A549 (cell line): ENCODE measurements around the gene PLET1. TPM values are rescaled to one million over a fixed set of nuclear protein-coding genes. Genes with fewer than 3 reads are reported as not detected.

Experiments used
- ATAC-seq, 2 experiments: fragments of 200-7000 bp in 1 of 2; fragments of >200 bp in 1 of 2; cut with Nextera tagmentation in 1 of 2; cut with Tn5 transposase in 1 of 2; 3 replicates each; pipeline versions ENCODE4 v1.8.0 to v1.9.1; 2018 to 2020; ENCODE audit warnings: mild to moderate bottlenecking in 1 of 2, moderate library complexity in 1 of 2
- CTCF ChIA-PET: fragments of 300-600 bp; sonication (Branson Sonifier 250); formaldehyde crosslinking; extraction: SDS; loops from one replicate; lab custom pipeline; 2021; ENCODE audit warnings: antibody characterized with exemption, inconsistent platforms; lab: Yijun Ruan, JAX
- POLR2A ChIA-PET: fragments of 350-600 bp; formaldehyde crosslinking; extraction: SDS; loops from one replicate; lab custom pipeline; 2021; ENCODE audit warnings: antibody characterized with exemption, inconsistent platforms; lab: Yijun Ruan, JAX
- DNase-seq, 2 experiments: peaks; one replicate each; pipeline versions ENCODE4 v3.0.0 to v3.0.0-alpha.2; 2011 to 2016; ENCODE audit warnings: low read depth in 1 of 2, low spot score in 1 of 2
- FAIRE-seq: peaks from 2 replicates; lab custom pipeline; 2011; peaks lifted over from hg19 to GRCh38; lab: Jason Lieb, UNC
- H3K27ac ChIP-seq, 2 experiments: fragments of >200 bp; sonication (Bioruptor Twin); formaldehyde crosslinking; 3 replicates each; pipeline ENCODE4 v1.5.1; 2016 to 2017
- H3K4me1 ChIP-seq: fragments of >200 bp; sonication (Bioruptor Twin); formaldehyde crosslinking; 3 replicates; pipeline ENCODE4 v1.6.1; 2016
- H3K4me2 ChIP-seq: fragments of >200 bp; sonication (Bioruptor Twin); formaldehyde crosslinking; 3 replicates; pipeline ENCODE4 v1.6.1; 2016
- H3K4me3 ChIP-seq: fragments of >200 bp; sonication (Bioruptor Twin); formaldehyde crosslinking; 3 replicates; pipeline ENCODE4 v1.5.1; 2016
- H3K9me3 ChIP-seq: fragments of >200 bp; sonication (Bioruptor Twin); formaldehyde crosslinking; 3 replicates; pipeline ENCODE4 v1.6.1; 2016
- CEBPB ChIP-seq, 2 experiments: fragments of >200 bp in 1 of 2; sonication (Bioruptor Twin) in 1 of 2; formaldehyde crosslinking in 1 of 2; IDR thresholded peaks; 2 replicates each; pipeline ENCODE4 v1.6.1; 2012 to 2016
- CHD4 ChIP-seq: fragments of 200-600 bp; sonication (generic); IDR thresholded peaks from 2 replicates; pipeline ENCODE4 v1.6.1; 2016; ENCODE audit warnings: antibody characterized with exemption, mild to moderate bottlenecking, borderline replicate concordance
- EP300 ChIP-seq, 2 experiments: fragments of >200 bp; sonication (Bioruptor Twin); formaldehyde crosslinking; IDR thresholded peaks; 2 replicates in 1 of 2; 3 replicates in 1 of 2; pipeline ENCODE4 v1.6.1; 2016 to 2017
- FOSB ChIP-seq: fragments of 250-450 bp; sonication (Bioruptor Pico); IDR thresholded peaks from 2 replicates; pipeline ENCODE4 v1.5.0; 2020; ENCODE audit warnings: mild to moderate bottlenecking, moderate library complexity
- FOXS1 ChIP-seq: fragments of 250-450 bp; sonication (Bioruptor Pico); IDR thresholded peaks from 2 replicates; pipeline ENCODE4 v1.5.0; 2020; ENCODE audit warnings: mild to moderate bottlenecking, moderate library complexity
- GATA3 ChIP-seq: IDR thresholded peaks from 2 replicates; pipeline ENCODE4 v1.6.1; 2012; ENCODE audit warnings: borderline replicate concordance
- HEYL ChIP-seq: fragments of 250-450 bp; sonication (Bioruptor Pico); IDR thresholded peaks from 2 replicates; pipeline ENCODE4 v1.8.0; 2021; ENCODE audit warnings: mild to moderate bottlenecking, moderate library complexity
- HOXB13 ChIP-seq: fragments of 250-450 bp; sonication (Bioruptor Pico); IDR thresholded peaks from 2 replicates; pipeline ENCODE4 v1.5.0; 2020; ENCODE audit warnings: low read depth, mild to moderate bottlenecking, moderate library complexity
- HOXB5 ChIP-seq: fragments of 250-450 bp; sonication (Bioruptor Pico); IDR thresholded peaks from 2 replicates; pipeline ENCODE4 v1.5.0; 2020; ENCODE audit warnings: mild to moderate bottlenecking, moderate library complexity
- JUN ChIP-seq, 2 experiments: fragments of >200 bp; sonication (Bioruptor Twin); formaldehyde crosslinking; IDR thresholded peaks; 2 replicates in 1 of 2; 3 replicates in 1 of 2; pipeline ENCODE4 v1.6.1; 2016 to 2017
- JUNB ChIP-seq: fragments of >200 bp; sonication (Bioruptor Twin); formaldehyde crosslinking; IDR thresholded peaks from 2 replicates; pipeline ENCODE4 v1.6.1; 2016
- KDM1A ChIP-seq: fragments of 200-600 bp; sonication (generic); IDR thresholded peaks from 2 replicates; pipeline ENCODE4 v1.6.1; 2016; ENCODE audit warnings: low read depth, mild to moderate bottlenecking
- MAFK ChIP-seq: fragments of 450-650 bp; IDR thresholded peaks from 2 replicates; pipeline ENCODE4 v1.6.1; 2014; ENCODE audit not compliant: partially characterized antibody
- MAZ ChIP-seq: fragments of 150-350 bp; IDR thresholded peaks from 2 replicates; pipeline ENCODE4 v1.6.1; 2014; ENCODE audit warnings: antibody characterized with exemption, low read depth, low read length, borderline replicate concordance
- PHF8 ChIP-seq: fragments of 200-600 bp; sonication (generic); IDR thresholded peaks from 2 replicates; pipeline ENCODE4 v1.6.1; 2016; ENCODE audit warnings: low read depth, mild to moderate bottlenecking, antibody characterized with exemption, moderate library complexity, borderline replicate concordance
- POLR2A ChIP-seq: IDR thresholded peaks from 2 replicates; pipeline ENCODE4 v1.6.1; 2012; ENCODE audit warnings: mild to moderate bottlenecking, low read length
- RAD21 ChIP-seq, 2 experiments: fragments of >200 bp in 1 of 2; sonication (Bioruptor Twin) in 1 of 2; formaldehyde crosslinking in 1 of 2; IDR thresholded peaks in 1 of 2; conservative IDR thresholded peaks in 1 of 2; 2 replicates in 1 of 2; 3 replicates in 1 of 2; pipeline ENCODE4 v1.6.1; 2012 to 2018; ENCODE audit warnings: inconsistent platforms in 1 of 2
- RFX5 ChIP-seq: fragments of 450-650 bp; IDR thresholded peaks from 2 replicates; pipeline ENCODE4 v1.7.1; 2014; ENCODE audit warnings: antibody characterized with exemption, mild to moderate bottlenecking, moderate library complexity
- SMC3 ChIP-seq: fragments of >200 bp; sonication (Bioruptor Twin); formaldehyde crosslinking; IDR thresholded peaks from 3 replicates; pipeline ENCODE4 v1.6.1; 2018; ENCODE audit warnings: inconsistent platforms
- TFCP2L1 ChIP-seq: fragments of 250-450 bp; sonication (Bioruptor Pico); IDR thresholded peaks from 2 replicates; pipeline ENCODE4 v1.5.0; 2021; ENCODE audit warnings: mild to moderate bottlenecking
- ZC3H11A ChIP-seq: fragments of 450-650 bp; IDR thresholded peaks from 2 replicates; pipeline ENCODE4 v1.6.1; 2014; ENCODE audit warnings: antibody characterized with exemption, mild to moderate bottlenecking
- ZFP36 ChIP-seq: fragments of 450-650 bp; IDR thresholded peaks from 2 replicates; pipeline ENCODE4 v1.6.1; 2014; ENCODE audit warnings: borderline replicate concordance; ENCODE audit not compliant: partially characterized antibody
- ZSCAN20 ChIP-seq: fragments of 250-450 bp; sonication (Bioruptor Pico); IDR thresholded peaks from 2 replicates; pipeline ENCODE4 v1.8.0; 2022; ENCODE audit warnings: mild to moderate bottlenecking, moderate library complexity
- WGBS: methylation state at CpG from one replicate; pipeline ENCODE4 v1.1.6; 2017; ENCODE audit errors: missing lambda C conversion rate; 5-methylcytosine and 5-hydroxymethylcytosine counted together
- polyA plus RNA-seq, 4 experiments: library from polyadenylated mRNA; depleted of rRNA in 3 of 4; stranded (reverse); fragments of >200 nt; fragmentation: RNase III in 1 of 4; extraction: RNeasy Plus Mini Kit Qiagen cat#74134 plus additional on column Dnase treatment in 1 of 4; gene quantifications; 2 replicates in 3 of 4; 3 replicates in 1 of 4; pipeline ENCODE4 v1.2.3, GENCODE V29; 2011 to 2017
- TF ChIP-seq, protein P1 (sequence below): IDR thresholded peaks from 2 replicates; pipeline ENCODE4 v1.6.1; 2012
- TF ChIP-seq, protein P2 (sequence below): fragments of >200 bp; sonication (Bioruptor Twin); formaldehyde crosslinking; IDR thresholded peaks from 3 replicates; pipeline ENCODE4 v1.5.1; 2016

The PLET1 gene
- polyA plus RNA-seq, 2 of the 4 experiments (the other 2 are of a cell fraction), result not detected

- Histone ChIP-seq H3K4me1 (0 out of 3 replicates have a peak, but pooled peaks cover 7% of the 10 kb centered on the region), H3K4me3 (no peak overlapping the region), H3K4me2 (no peak overlapping the region)
- no peak for TF ChIP-seq ZFP36
- TF ChIP-seq FOSB (CRISPR knock-in tag), result no peak
- TF ChIP-seq GATA3, result no peak
- no peak for TF ChIP-seq TFCP2L1 (CRISPR knock-in tag)
- no peak for TF ChIP-seq ZSCAN20 (CRISPR knock-in tag)
- no peak for TF ChIP-seq CHD4
- no peak for TF ChIP-seq JUNB
- TF ChIP-seq, protein P1, sequence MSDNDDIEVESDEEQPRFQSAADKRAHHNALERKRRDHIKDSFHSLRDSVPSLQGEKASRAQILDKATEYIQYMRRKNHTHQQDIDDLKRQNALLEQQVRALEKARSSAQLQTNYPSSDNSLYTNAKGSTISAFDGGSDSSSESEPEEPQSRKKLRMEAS, result no peak
- TF ChIP-seq, all 56 proteins: peak for 0
- Histone ChIP-seq H3K27ac (no peak overlapping the region), H3K9me3 (no peaks in the 10 kb centered on the region)
- FAIRE-seq (no peak), ATAC-seq (no peak), DNase-seq (no peak)
- ChIA-PET CTCF (interaction anchor here (1.4 kb wide), 1 partner anchor 8 kb away, joined by 3 read pairs; no protein-coding TSS in a partner anchor), POLR2A (no interaction called here)
- 38% methylated on average over 3 of the region's 3 CpGs for WGBS
Observed at GRCh38 chr11:112212290-112212689, 48.4 kb downstream of the PLET1 start.

DNA sequence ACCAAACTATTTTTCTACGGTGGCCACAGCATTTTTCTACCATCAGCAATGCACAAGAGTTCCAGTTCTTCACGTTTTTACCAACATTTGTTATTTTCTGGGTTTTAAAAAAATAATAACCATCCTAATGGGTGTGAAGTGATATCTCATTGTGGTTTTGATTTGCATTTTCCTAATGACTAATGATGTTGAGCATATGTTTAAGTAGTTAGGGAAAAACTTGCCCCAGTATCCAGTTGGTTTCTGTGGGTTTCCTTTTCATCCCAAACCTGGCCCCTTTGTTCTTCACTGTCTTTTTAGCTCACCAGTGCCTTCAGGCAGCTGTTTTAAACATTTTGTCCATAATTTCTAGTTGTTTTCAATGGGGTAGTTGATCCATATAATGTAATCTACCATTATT, 49.1 kb downstream of the PLET1 start:
- Histone ChIP-seq H3K4me2 (no peak overlapping the region), H3K9me3 (no peaks in the 10 kb centered on the region), H3K4me3 (no peak overlapping the region), H3K4me1 (0 out of 3 replicates have a peak, but pooled peaks cover 7% of the 10 kb centered on the region), H3K27ac (no peak overlapping the region)
- DNase-seq (no peak), FAIRE-seq (no peak), ATAC-seq (no peak)
- POLR2A ChIA-PET, result no interaction called here
- WGBS, result 35% methylated on average over 2 of the region's 2 CpGs
- CTCF ChIA-PET, result interaction anchor here (1.4 kb wide), 1 partner anchor 9 kb away, joined by 3 read pairs; no protein-coding TSS in a partner anchor
- TF ChIP-seq RFX5 (no peak), TFCP2L1 (CRISPR knock-in tag) (no peak), ZC3H11A (no peak), CHD4 (no peak), CEBPB (IDR thresholded peaks at IDR 0.05) (no peak), GATA3 (no peak), POLR2A (no peak), ZFP36 (no peak), EP300 (IDR thresholded peaks at IDR 0.05) (no peak)
- TF ChIP-seq, protein P1, result no peak

DNA sequence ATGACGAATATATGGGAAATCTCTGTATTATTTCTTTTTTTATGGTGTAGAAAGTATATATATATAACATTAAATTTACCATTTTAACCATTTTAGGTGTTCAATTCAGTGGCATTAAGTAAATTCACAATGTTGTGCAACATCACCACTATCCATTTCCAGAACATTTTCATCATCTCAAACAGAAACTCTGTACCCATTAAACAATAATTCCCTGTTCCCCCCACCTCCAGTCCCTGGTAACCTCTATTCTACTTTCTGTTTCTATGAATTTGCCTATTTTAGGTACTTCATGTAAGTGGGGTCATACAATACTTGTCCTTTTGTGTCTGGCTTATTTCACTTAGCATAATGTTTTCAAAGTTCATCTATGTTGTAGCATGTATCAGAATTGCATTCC, 49.8 kb downstream of the PLET1 start:
- no peak for ATAC-seq

GRCh38 chr11:112206071-112206470, 54.6 kb downstream of the PLET1 start:
- Histone ChIP-seq H3K4me1 (no peaks in the 10 kb centered on the region), H3K4me2 (no peak overlapping the region), H3K9me3 (no peaks in the 10 kb centered on the region), H3K4me3 (no peak overlapping the region), H3K27ac (no peak overlapping the region)
- WGBS, result 89% methylated on average over 13 of the region's 23 CpGs
- DNase-seq (no peak), ATAC-seq (no peak), FAIRE-seq (no peak)
- POLR2A ChIA-PET, result interaction anchor here (0.6 kb wide), 1 partner anchor 365 kb away, joined by 4 read pairs; no protein-coding TSS in a partner anchor
- TF ChIP-seq HOXB13 (CRISPR knock-in tag) (no peak), HOXB5 (no peak), POLR2A (no peak), MAFK (no peak), TFCP2L1 (CRISPR knock-in tag) (no peak), ZFP36 (no peak), RAD21 (conservative IDR thresholded peaks at IDR 0.05 in 1 of 2, IDR thresholded peaks at IDR 0.05 in 1 of 2) (no peak), SMC3 (no peak), PHF8 (no peak), FOSB (CRISPR knock-in tag) (no peak)
- TF ChIP-seq, protein P2, sequence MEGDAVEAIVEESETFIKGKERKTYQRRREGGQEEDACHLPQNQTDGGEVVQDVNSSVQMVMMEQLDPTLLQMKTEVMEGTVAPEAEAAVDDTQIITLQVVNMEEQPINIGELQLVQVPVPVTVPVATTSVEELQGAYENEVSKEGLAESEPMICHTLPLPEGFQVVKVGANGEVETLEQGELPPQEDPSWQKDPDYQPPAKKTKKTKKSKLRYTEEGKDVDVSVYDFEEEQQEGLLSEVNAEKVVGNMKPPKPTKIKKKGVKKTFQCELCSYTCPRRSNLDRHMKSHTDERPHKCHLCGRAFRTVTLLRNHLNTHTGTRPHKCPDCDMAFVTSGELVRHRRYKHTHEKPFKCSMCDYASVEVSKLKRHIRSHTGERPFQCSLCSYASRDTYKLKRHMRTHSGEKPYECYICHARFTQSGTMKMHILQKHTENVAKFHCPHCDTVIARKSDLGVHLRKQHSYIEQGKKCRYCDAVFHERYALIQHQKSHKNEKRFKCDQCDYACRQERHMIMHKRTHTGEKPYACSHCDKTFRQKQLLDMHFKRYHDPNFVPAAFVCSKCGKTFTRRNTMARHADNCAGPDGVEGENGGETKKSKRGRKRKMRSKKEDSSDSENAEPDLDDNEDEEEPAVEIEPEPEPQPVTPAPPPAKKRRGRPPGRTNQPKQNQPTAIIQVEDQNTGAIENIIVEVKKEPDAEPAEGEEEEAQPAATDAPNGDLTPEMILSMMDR, result no peak
- CTCF ChIA-PET, result interaction anchor here (1.3 to 1.8 kb wide), 2 partner anchors 13 to 74 kb away, joined by 4 to 5 read pairs; no protein-coding TSS in a partner anchor

More for the DNA sequence above, 49.8 kb downstream of the PLET1 start:
- no peak for TF ChIP-seq PHF8
- no peak for TF ChIP-seq HOXB13 (CRISPR knock-in tag)
- TF ChIP-seq CEBPB (IDR thresholded peaks at IDR 0.05), result no peak
- no peak for TF ChIP-seq KDM1A
- no peak for TF ChIP-seq MAZ
- no peak for TF ChIP-seq HEYL (CRISPR knock-in tag)
- no peak for TF ChIP-seq JUN (IDR thresholded peaks at IDR 0.05)
- no peak for TF ChIP-seq ZFP36
- TF ChIP-seq RAD21 (conservative IDR thresholded peaks at IDR 0.05 in 1 of 2, IDR thresholded peaks at IDR 0.05 in 1 of 2), result no peak
- TF ChIP-seq FOXS1 (CRISPR knock-in tag), result no peak
- TF ChIP-seq SMC3, result no peak
- no peak overlapping the region for H3K4me3 ChIP-seq
- H3K4me1 ChIP-seq, result 0 out of 3 replicates have a peak, but pooled peaks cover 3% of the 10 kb centered on the region
- CTCF ChIA-PET, result no interaction called here
- 24% methylated on average over 1 of the region's 1 CpG for WGBS
- no peak for DNase-seq
- no peak for FAIRE-seq
- POLR2A ChIA-PET, result no interaction called here
- H3K9me3 ChIP-seq, result no peaks in the 10 kb centered on the region
- H3K27ac ChIP-seq, result no peak overlapping the region
- no peak overlapping the region for H3K4me2 ChIP-seq
